PFSK-1 (cell line): ENCODE data around the gene MRPS25.

Experiments used
- POLR2AphosphoS5 ChIP-seq: IDR thresholded peaks from 2 replicates; pipeline ENCODE4 v1.6.1; 2012; ENCODE audit warnings: low read depth, mild to moderate bottlenecking, control low read depth, low read length, moderate library complexity
- SIN3A ChIP-seq: IDR thresholded peaks from 2 replicates; pipeline ENCODE4 v1.6.1; 2012; ENCODE audit warnings: mild to moderate bottlenecking, low read length, moderate library complexity, borderline replicate concordance; ENCODE audit not compliant: insufficient read depth
- TAF1 ChIP-seq: IDR thresholded peaks from 2 replicates; pipeline ENCODE4 v1.6.1; 2012; ENCODE audit warnings: low read length, control low read depth, borderline replicate concordance; ENCODE audit not compliant: insufficient read depth
- TF ChIP-seq, protein P1 (sequence below), 2 experiments: IDR thresholded peaks; 2 replicates each; pipeline versions ENCODE4 v1.6.1 to v1.8.0; 2011 to 2012; ENCODE audit warnings: low read depth in 2 of 2, low read length in 2 of 2, control low read depth in 1 of 2, inconsistent platforms in 1 of 2, mild to moderate bottlenecking in 1 of 2, moderate library complexity in 1 of 2; ENCODE audit not compliant: insufficient read depth in 1 of 2

DNA sequence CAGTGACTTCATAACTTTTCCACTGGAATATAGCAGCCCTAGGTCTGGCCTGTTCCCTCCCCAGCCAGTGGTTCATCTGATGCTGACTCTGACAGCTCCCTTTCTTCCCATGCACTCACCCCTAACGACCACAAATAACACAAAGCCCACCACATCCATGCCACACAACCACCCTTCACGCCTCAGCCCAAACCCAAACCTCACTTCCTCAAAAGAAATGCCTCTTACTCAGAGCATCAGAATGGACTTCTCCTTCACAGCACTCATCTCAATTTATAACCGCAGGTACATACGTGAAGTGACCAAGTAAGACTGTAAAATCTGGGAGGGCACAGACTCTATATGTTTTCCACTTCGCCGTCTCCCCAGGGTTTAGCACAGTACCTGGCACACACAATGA is 32.8 kb upstream of the MRPS25 start:
- TF ChIP-seq POLR2AphosphoS5 (no peak), TAF1 (no peak), SIN3A (no peak)
- TF ChIP-seq, protein P1, sequence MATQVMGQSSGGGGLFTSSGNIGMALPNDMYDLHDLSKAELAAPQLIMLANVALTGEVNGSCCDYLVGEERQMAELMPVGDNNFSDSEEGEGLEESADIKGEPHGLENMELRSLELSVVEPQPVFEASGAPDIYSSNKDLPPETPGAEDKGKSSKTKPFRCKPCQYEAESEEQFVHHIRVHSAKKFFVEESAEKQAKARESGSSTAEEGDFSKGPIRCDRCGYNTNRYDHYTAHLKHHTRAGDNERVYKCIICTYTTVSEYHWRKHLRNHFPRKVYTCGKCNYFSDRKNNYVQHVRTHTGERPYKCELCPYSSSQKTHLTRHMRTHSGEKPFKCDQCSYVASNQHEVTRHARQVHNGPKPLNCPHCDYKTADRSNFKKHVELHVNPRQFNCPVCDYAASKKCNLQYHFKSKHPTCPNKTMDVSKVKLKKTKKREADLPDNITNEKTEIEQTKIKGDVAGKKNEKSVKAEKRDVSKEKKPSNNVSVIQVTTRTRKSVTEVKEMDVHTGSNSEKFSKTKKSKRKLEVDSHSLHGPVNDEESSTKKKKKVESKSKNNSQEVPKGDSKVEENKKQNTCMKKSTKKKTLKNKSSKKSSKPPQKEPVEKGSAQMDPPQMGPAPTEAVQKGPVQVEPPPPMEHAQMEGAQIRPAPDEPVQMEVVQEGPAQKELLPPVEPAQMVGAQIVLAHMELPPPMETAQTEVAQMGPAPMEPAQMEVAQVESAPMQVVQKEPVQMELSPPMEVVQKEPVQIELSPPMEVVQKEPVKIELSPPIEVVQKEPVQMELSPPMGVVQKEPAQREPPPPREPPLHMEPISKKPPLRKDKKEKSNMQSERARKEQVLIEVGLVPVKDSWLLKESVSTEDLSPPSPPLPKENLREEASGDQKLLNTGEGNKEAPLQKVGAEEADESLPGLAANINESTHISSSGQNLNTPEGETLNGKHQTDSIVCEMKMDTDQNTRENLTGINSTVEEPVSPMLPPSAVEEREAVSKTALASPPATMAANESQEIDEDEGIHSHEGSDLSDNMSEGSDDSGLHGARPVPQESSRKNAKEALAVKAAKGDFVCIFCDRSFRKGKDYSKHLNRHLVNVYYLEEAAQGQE (IDR thresholded peaks at IDR 0.05; ENCODE audit: insufficient read depth in 1 of 2, low read depth in 2 of 2, low read length in 2 of 2): no peak
